Activated B cell treated with CpG ODN at 0.5 μM for 24 hours (primary cell): Measurements from ENCODE around the gene CHRNE. TPM values are rescaled to one million over a fixed set of nuclear protein-coding genes. Genes with fewer than 3 reads are reported as not detected.
A peak's percentile ranks its signal among the peaks of the same experiment; 100 is the strongest.

Experiments used
- ATAC-seq: fragments of 200-7000 bp; cut with Tn5 transposase; one replicate; pipeline ENCODE4 v1.10.0; 2021; ENCODE audit warnings: low read depth, mild to moderate bottlenecking, moderate library complexity
- CTCF ChIA-PET: fragments of 350-600 bp; sonication (Branson Sonifier 250); formaldehyde crosslinking; loops from one replicate; lab custom pipeline; 2021; ENCODE audit warnings: antibody characterized with exemption; lab: Charles Lee
- POLR2A ChIA-PET: fragments of 350-600 bp; sonication (Branson Sonifier 250); formaldehyde crosslinking; loops from one replicate; lab custom pipeline; 2021; ENCODE audit warnings: antibody characterized with exemption; lab: Charles Lee
- DNase-seq: peaks from one replicate; pipeline ENCODE4 v3.0.0; 2022
- H3K27ac Mint-ChIP-seq: one replicate; pipeline ENCODE4 v1.8.0; 2020; ENCODE audit warnings: mixed read lengths
- H3K27me3 Mint-ChIP-seq: one replicate; pipeline ENCODE4 v1.8.0; 2021; ENCODE audit warnings: mixed read lengths
- H3K36me3 Mint-ChIP-seq: one replicate; pipeline ENCODE4 v1.8.0; 2021; ENCODE audit warnings: low read depth, mixed read lengths
- H3K4me1 Mint-ChIP-seq: one replicate; pipeline ENCODE4 v1.8.0; 2021; ENCODE audit warnings: mixed read lengths
- H3K4me3 Mint-ChIP-seq: one replicate; pipeline ENCODE4 v1.8.0; 2020; ENCODE audit warnings: mild to moderate bottlenecking, mixed read lengths
- H3K9me3 Mint-ChIP-seq: one replicate; pipeline ENCODE4 v1.8.0; 2020; ENCODE audit warnings: mixed read lengths
- CTCF ChIP-seq: fragments of 200-600 bp; IDR thresholded peaks from one replicate; pipeline ENCODE4 v1.8.0; 2022; ENCODE audit warnings: antibody characterized with exemption, mild to moderate bottlenecking
- intact Hi-C: fragments of 100-400 bp; cut with micrococcal nuclease; formaldehyde crosslinking; loops from one replicate; pipeline ENCODE4 v1.15.1; 2024
- total RNA-seq: library from RNA; stranded (reverse); gene quantifications from 2 replicates; pipeline ENCODE4 v1.2.3, GENCODE V29; 2022

CHRNE gene
- total RNA-seq, 1 donor from 2014 or later = 0.38 TPM

DNA sequence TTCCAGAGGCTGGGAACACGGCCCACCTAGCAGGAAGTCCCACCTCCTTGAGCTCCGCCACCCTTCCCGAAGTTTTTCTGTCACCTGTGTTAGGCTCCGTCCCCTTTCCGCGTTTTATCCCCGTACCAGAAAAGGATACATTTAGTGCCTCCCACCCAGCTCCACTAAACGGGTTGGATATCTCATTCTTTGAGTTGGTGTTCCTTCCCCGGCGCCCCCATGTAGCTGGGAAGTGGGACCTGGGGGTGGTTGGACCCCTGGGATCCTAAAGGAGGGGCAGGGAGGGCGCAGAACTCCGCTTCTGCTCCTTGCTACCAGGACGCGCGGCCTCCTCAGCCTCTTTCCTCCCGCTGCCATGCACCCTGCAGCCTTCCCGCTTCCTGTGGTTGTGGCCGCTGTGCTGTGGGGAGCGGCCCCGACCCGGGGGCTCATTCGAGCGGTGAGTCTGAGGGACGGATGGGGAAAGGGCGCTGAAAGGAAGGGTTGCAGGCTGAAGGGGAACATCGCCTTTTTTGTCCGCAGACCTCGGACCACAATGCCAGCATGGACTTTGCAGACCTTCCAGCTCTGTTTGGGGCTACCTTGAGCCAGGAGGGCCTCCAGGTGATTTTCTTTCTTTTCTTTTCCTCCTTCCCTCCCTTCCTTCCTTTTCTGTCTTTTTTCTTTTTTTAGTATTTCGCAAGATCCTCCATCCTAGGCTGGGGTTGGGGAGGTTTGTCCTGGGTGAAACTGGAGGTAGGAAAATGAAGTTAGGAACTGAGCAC is 37.8 kb upstream of the CHRNE start:
- no peaks in the 10 kb centered on the region for H3K27me3 Mint-ChIP-seq
- H3K4me3 Mint-ChIP-seq = peak overlapping the region; percentile 97
- no peak for ATAC-seq
- ChIA-PET POLR2A (interaction anchor here (0.9 to 3.4 kb wide), 21 partner anchors 9 to 797 kb away, joined by 3 to 104 read pairs (median 7); partner anchors contain the start of genes C17orf107, CAMTA2, ENO3 and INCA1), CTCF (interaction anchor here (0.7 to 2.3 kb wide), 7 partner anchors 8 to 209 kb away, joined by 3 to 14 read pairs (median 4); partner anchors contain the start of genes CAMTA2, PFN1 and SPAG7)
- H3K4me1 Mint-ChIP-seq = peaks cover 77% of the 10 kb centered on the region
- no peak for DNase-seq
- intact Hi-C loops = loop anchor here (1.0 to 10.0 kb wide), 8 partner anchors 9 to 798 kb away; partner anchors contain the start of genes ARRB2, CAMTA2, CYB5D2 and INCA1
- H3K9me3 Mint-ChIP-seq = no peaks in the 10 kb centered on the region
- H3K27ac Mint-ChIP-seq = peak overlapping the region; percentile 98
- no peak for TF ChIP-seq CTCF
- peaks cover 78% of the 10 kb centered on the region for H3K36me3 Mint-ChIP-seq

DNA sequence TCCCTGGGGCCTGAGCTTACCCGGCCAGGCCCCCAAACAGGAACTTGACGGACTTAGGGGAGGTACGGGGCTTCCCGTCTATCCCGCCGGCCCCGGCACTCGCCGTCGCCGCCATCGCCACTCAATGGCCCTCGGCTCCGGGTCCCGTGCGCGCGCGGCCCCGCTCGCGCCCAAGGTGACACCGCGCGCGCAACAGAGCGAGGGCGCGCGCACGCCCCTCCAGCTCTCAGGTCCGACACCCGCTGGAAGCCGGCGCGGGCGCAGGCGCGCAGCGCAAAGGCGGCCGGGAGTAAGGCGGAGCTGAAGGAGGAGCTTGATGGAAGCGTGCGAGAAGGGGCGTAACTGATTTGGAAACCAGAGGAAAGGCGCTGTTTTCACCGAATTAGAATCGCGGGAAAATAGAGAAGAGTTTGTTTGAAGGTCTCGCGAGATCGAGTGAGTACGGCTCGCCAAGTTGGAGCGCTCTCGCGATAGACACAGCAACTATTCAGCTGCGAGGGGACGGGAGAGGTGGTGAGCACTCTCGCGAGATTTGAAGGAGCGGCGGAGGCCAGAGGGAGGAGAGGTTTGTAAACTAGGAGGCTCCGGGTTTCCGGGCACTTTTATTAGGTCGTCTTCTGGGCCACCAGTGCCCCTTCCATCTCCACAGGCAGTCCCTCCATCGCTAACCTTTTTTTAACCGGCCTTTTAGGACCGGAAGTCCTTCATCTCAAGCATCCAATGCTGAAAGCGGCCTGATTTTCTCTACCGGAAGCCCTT is 37.1 kb upstream of the CHRNE start, which contains the start of the genes RNF167 and SLC25A11:
RNF167 (plus strand) TSS at position 473 of the 759 bp plus-strand sequence. CDS start 642 bp downstream, outside the sequence.
SLC25A11 (minus strand) TSS at position 251 of the 759 bp plus-strand sequence; CDS start at position 115, 136 bp downstream.
- ChIA-PET POLR2A (interaction anchor here (0.6 to 3.4 kb wide), 26 partner anchors 10 to 796 kb away, joined by 3 to 104 read pairs (median 6); partner anchors contain the start of genes ARRB2, C17orf107, CAMTA2 and ENO3), CTCF (interaction anchor here (0.7 to 2.3 kb wide), 8 partner anchors 9 to 208 kb away, joined by 3 to 14 read pairs (median 4); partner anchors contain the start of genes CAMTA2, PFN1 and SPAG7)
- no peak for TF ChIP-seq CTCF
- Mint-ChIP-seq H3K4me1 (peaks cover 69% of the 10 kb centered on the region), H3K27me3 (no peaks in the 10 kb centered on the region), H3K9me3 (no peaks in the 10 kb centered on the region), H3K27ac (peak within 1 kb of the TSS; percentile 98), H3K4me3 (peak within 1 kb of the TSS; percentile 97), H3K36me3 (peaks cover 71% of the 10 kb centered on the region)
- peak; percentile 93 for DNase-seq
- ATAC-seq = peak; percentile 84
- intact Hi-C loops = loop anchor here (1.0 to 10.0 kb wide), 8 partner anchors 9 to 798 kb away; partner anchors contain the start of genes ARRB2, CAMTA2, CYB5D2 and INCA1

DNA sequence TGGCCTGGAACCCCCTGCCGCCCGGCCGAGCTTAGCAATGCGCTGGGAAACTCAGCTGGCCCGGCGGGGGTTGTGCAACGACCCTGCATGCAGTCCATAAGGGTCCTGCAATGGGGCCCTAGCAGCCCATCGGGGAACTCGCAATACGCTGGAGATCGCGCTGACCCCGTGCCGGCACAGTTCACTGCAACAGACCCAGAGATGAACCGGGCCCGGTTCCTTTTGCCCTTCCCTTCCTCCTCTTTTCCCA is 36.6 kb upstream of the CHRNE start:
- DNase-seq = no peak
- H3K36me3 Mint-ChIP-seq = peaks cover 66% of the 10 kb centered on the region

More for the DNA sequence above, 36.6 kb upstream of the CHRNE start:
- no peak for TF ChIP-seq CTCF
- Mint-ChIP-seq H3K27ac (peak overlapping the region; percentile 82), H3K4me1 (peaks cover 66% of the 10 kb centered on the region), H3K4me3 (peak overlapping the region; percentile 97), H3K27me3 (no peaks in the 10 kb centered on the region), H3K9me3 (no peaks in the 10 kb centered on the region)
- ATAC-seq = no peak
- ChIA-PET CTCF (interaction anchor here (1.2 to 2.3 kb wide), 5 partner anchors 9 to 48 kb away, joined by 3 to 14 read pairs (median 6); partner anchors contain the start of genes CAMTA2, PFN1 and SPAG7), POLR2A (interaction anchor here (0.7 to 3.4 kb wide), 24 partner anchors 10 to 274 kb away, joined by 3 to 104 read pairs (median 6); partner anchors contain the start of genes ARRB2, C17orf107, CAMTA2 and ENO3)
- intact Hi-C loops = no loop called here
